Activated CD8-positive, alpha-beta T cell treated with anti-CD3 and anti-CD28 coated beads, Interleukin-2, amount 10 ng/mL, durations not matched to agents 7 days and 5 days (primary cell): ENCODE data around the gene MRFAP1L1. TPM values are rescaled to one million over a fixed set of nuclear protein-coding genes. Genes with fewer than 3 reads are reported as not detected.
"Not testable (repeated sequence)": the region's sequence is repeated elsewhere in the genome, so short reads cannot be mapped to it uniquely, and the experiment has no call there.

ENCODE experiments used
- ATAC-seq: fragments of 150-1000 bp; cut with Tn5 transposase; one replicate; pipeline ENCODE4 v1.10.0; 2021; ENCODE audit warnings: moderate library complexity
- CTCF ChIA-PET: fragments of 350-600 bp; sonication (Branson Sonifier 250); formaldehyde crosslinking; loops from one replicate; lab custom pipeline; 2021; ENCODE audit warnings: antibody characterized with exemption; lab: Charles Lee
- POLR2A ChIA-PET: fragments of 350-600 bp; sonication (Branson Sonifier 250); formaldehyde crosslinking; loops from one replicate; lab custom pipeline; 2021; ENCODE audit warnings: antibody characterized with exemption; lab: Charles Lee
- DNase-seq: peaks from one replicate; pipeline ENCODE4 v3.0.0-alpha.2; 2020
- H3K27ac Mint-ChIP-seq: one replicate; pipeline ENCODE4 v1.8.0; 2021; ENCODE audit warnings: mild to moderate bottlenecking, mixed read lengths
- H3K27me3 Mint-ChIP-seq: one replicate; pipeline ENCODE4 v1.8.0; 2021; ENCODE audit warnings: low read depth, mixed read lengths
- H3K36me3 Mint-ChIP-seq: one replicate; pipeline ENCODE4 v1.8.0; 2021; ENCODE audit warnings: low read depth, mixed read lengths
- H3K4me1 Mint-ChIP-seq: one replicate; pipeline ENCODE4 v1.8.0; 2021; ENCODE audit warnings: low read depth, mixed read lengths
- H3K4me3 Mint-ChIP-seq: one replicate; pipeline ENCODE4 v1.8.0; 2021; ENCODE audit warnings: mild to moderate bottlenecking, mixed read lengths
- H3K9me3 Mint-ChIP-seq: one replicate; pipeline ENCODE4 v1.8.0; 2022; ENCODE audit warnings: mixed read lengths; ENCODE audit not compliant: insufficient read depth
- total RNA-seq, 2 experiments: library from RNA; stranded (reverse); gene quantifications; one replicate each; pipeline ENCODE4 v1.2.3, GENCODE V29; 2021

Gene MRFAP1L1
- total RNA-seq = 10 to 100 TPM; 65.5 to 67.4 TPM

DNA sequence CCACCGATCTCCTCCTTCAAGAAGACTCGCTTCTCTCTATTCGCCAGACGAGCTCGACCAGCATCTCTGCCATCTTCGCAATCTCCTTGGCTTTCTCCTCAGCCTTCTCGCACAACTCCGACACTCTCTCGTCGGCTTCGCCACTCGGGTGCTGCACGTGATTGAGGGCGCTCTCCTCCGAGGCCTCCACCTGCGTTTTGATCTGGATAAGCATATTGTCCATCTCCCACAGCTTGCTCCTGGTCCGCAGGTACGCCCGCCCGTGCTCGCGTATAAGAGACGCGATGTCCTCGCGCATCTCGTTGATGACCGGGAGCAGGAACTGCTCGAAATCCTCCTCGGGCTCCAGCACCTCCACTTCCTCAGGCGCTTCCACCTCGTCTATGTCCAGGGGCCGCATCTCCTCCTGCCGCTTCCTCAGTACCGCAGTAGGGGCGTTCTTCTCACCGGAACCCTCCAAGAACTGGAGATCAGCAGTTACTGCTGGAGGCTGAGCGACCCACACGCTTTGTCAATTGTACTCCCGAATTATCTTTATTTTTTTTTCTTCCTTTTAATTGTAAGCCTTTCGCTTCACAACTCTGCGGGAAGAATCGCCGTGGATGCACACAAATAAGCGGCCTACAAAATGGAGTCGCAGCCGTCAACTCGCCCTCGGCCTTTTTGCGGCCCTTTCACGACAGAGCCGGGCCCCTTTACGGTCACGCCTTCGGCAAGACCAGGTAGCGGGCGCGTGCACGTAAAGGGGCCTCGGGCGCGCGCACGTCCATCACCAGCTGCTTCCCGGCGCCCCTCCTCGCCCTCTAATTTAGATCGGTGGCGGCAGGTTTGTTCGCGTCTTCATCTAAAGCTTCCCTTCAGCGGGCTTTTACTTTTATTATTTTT lies at the start of gene MRFAP1L1:
MRFAP1L1 (minus strand) TSS at position 636 of the 885 bp plus-strand sequence; CDS start at position 400, 236 bp downstream.
- H3K36me3 Mint-ChIP-seq = peaks cover 54% of the 10 kb centered on the region
- POLR2A ChIA-PET = interaction anchor here (0.6 to 7.7 kb wide), 9 partner anchors 15 to 200 kb away, joined by 3 to 73 read pairs (median 4); partner anchors contain the start of genes MRFAP1, S100P and TBC1D14

GRCh38 chr4:6758728-6759127 lies 49.1 kb upstream of the MRFAP1L1 start:
- CTCF ChIA-PET = interaction anchor here (1.0 to 2.0 kb wide), 3 partner anchors 16 to 115 kb away, joined by 3 to 7 read pairs (median 3); no protein-coding TSS in a partner anchor

More for the DNA sequence above, at the start of gene MRFAP1L1:
- Mint-ChIP-seq H3K4me3 (peak within 1 kb of the TSS; percentile 99), H3K27ac (peak within 1 kb of the TSS; percentile 95), H3K4me1 (peaks cover 51% of the 10 kb centered on the region), H3K27me3 (no peaks in the 10 kb centered on the region), H3K9me3 (peaks cover 10% of the 10 kb centered on the region)
- peak; percentile 98 for DNase-seq
- CTCF ChIA-PET = interaction anchor here (0.6 to 22.2 kb wide), 12 partner anchors 8 to 69 kb away, joined by 3 to 354 read pairs (median 6); partner anchors contain the start of genes BLOC1S4, MRFAP1 and S100P
- peak; percentile 84 for ATAC-seq

GRCh38 chr4:6756345-6756744 lies 46.7 kb upstream of the MRFAP1L1 start:
- H3K27ac Mint-ChIP-seq, DNase-seq, H3K9me3 Mint-ChIP-seq, H3K36me3 Mint-ChIP-seq, H3K27me3 Mint-ChIP-seq, H3K4me3 Mint-ChIP-seq, ATAC-seq: not testable (repeated sequence)
- POLR2A ChIA-PET = interaction anchor here (0.6 kb wide), 1 partner anchor 206 kb away, joined by 3 read pairs; no protein-coding TSS in a partner anchor
- CTCF ChIA-PET = interaction anchor here (0.6 kb wide), 1 partner anchor 40 kb away, joined by 3 read pairs; no protein-coding TSS in a partner anchor
- H3K4me1 Mint-ChIP-seq = peaks cover 11% of the 10 kb centered on the region

More at GRCh38 chr4:6758728-6759127, 49.1 kb upstream of the MRFAP1L1 start:
- Mint-ChIP-seq H3K4me1 (peaks cover 10% of the 10 kb centered on the region), H3K9me3 (no peaks in the 10 kb centered on the region), H3K36me3 (no peaks in the 10 kb centered on the region), H3K27me3 (no peaks in the 10 kb centered on the region), H3K4me3 (no peak overlapping the region), H3K27ac (no peak overlapping the region)
- no peak for DNase-seq
- POLR2A ChIA-PET = no interaction called here
- no peak for ATAC-seq

- ChIA-PET CTCF (interaction anchor here (0.8 kb wide), 1 partner anchor 29 kb away, joined by 3 read pairs; no protein-coding TSS in a partner anchor), POLR2A (no interaction called here)
- DNase-seq (no peak), ATAC-seq (no peak)
- H3K36me3 Mint-ChIP-seq = no peaks in the 10 kb centered on the region
- H3K4me3 Mint-ChIP-seq = no peak overlapping the region
- H3K27ac Mint-ChIP-seq = no peak overlapping the region
- peaks cover 15% of the 10 kb centered on the region for H3K4me1 Mint-ChIP-seq
- H3K27me3 Mint-ChIP-seq = no peaks in the 10 kb centered on the region
- no peaks in the 10 kb centered on the region for H3K9me3 Mint-ChIP-seq
These were observed 45.6 kb upstream of the MRFAP1L1 start for GRCh38 chr4:6755088-6755753.

- POLR2A ChIA-PET = no interaction called here
- ATAC-seq (no peak), DNase-seq (no peak)
- Mint-ChIP-seq H3K4me3 (no peak overlapping the region), H3K27ac (no peak overlapping the region), H3K27me3 (no peaks in the 10 kb centered on the region), H3K36me3 (no peaks in the 10 kb centered on the region), H3K4me1 (peaks cover 15% of the 10 kb centered on the region), H3K9me3 (no peaks in the 10 kb centered on the region)
- CTCF ChIA-PET = interaction anchor here (0.8 kb wide), 1 partner anchor 30 kb away, joined by 3 read pairs; no protein-coding TSS in a partner anchor
These were observed 44.9 kb upstream of the MRFAP1L1 start for GRCh38 chr4:6754481-6755087.

DNA sequence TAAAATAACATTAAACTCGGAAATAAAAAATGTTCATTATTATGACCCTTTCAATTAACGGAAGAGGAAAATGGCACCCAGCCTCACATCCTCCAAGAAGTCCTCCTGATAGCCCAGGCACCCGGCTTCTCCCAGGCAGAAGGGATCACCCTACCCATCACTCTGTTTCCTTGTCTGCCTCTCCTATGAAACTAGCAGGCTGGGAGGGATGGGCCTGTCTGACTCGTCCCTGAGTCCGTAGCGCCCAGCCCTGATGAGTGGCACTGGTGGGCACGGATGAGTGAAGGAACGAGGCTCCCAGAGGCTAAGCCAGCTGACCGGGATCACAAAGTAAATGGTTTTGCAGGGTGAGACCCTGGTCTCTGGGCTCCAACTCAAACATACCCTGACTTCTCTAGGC lies 44.2 kb upstream of the MRFAP1L1 start:
- no peak overlapping the region for H3K4me3 Mint-ChIP-seq
- H3K27me3 Mint-ChIP-seq = no peaks in the 10 kb centered on the region
- ChIA-PET CTCF (no interaction called here), POLR2A (no interaction called here)
- ATAC-seq (no peak), DNase-seq (no peak)
- no peaks in the 10 kb centered on the region for H3K9me3 Mint-ChIP-seq
- peaks cover 15% of the 10 kb centered on the region for H3K4me1 Mint-ChIP-seq
- H3K36me3 Mint-ChIP-seq = no peaks in the 10 kb centered on the region
- H3K27ac Mint-ChIP-seq = no peak overlapping the region

- ChIA-PET CTCF (no interaction called here), POLR2A (no interaction called here)
- ATAC-seq = no peak
- no peak for DNase-seq
- no peak overlapping the region for H3K27ac Mint-ChIP-seq
- no peaks in the 10 kb centered on the region for H3K9me3 Mint-ChIP-seq
- no peaks in the 10 kb centered on the region for H3K27me3 Mint-ChIP-seq
- no peak overlapping the region for H3K4me3 Mint-ChIP-seq
- H3K36me3 Mint-ChIP-seq = no peaks in the 10 kb centered on the region
- peaks cover 15% of the 10 kb centered on the region for H3K4me1 Mint-ChIP-seq
These were observed 43.5 kb upstream of the MRFAP1L1 start for GRCh38 chr4:6753103-6753560.

DNA sequence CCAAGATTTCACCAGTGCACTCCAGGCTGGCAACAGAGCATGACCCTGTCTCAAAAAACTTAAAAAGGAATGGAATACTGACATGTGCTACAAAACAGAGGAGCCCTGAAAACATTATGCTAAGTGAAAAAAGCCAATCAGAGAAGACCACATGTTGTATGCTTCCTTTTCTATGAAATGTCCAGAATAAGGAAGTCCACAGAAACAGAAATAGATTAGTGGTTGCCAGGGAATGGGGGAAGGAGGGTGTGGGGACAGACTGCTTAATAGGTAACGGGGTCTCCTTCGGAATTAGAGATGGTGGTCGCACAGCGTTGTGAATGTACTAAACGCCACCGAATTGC lies 42.8 kb upstream of the MRFAP1L1 start:
- ATAC-seq (no peak), DNase-seq (no peak)
- POLR2A ChIA-PET = no interaction called here
- Mint-ChIP-seq H3K27ac (peak overlapping the region; percentile 14), H3K9me3 (no peaks in the 10 kb centered on the region), H3K4me3 (no peak overlapping the region), H3K36me3 (no peaks in the 10 kb centered on the region), H3K4me1 (peaks cover 15% of the 10 kb centered on the region), H3K27me3 (no peaks in the 10 kb centered on the region)
- CTCF ChIA-PET = no interaction called here

DNA sequence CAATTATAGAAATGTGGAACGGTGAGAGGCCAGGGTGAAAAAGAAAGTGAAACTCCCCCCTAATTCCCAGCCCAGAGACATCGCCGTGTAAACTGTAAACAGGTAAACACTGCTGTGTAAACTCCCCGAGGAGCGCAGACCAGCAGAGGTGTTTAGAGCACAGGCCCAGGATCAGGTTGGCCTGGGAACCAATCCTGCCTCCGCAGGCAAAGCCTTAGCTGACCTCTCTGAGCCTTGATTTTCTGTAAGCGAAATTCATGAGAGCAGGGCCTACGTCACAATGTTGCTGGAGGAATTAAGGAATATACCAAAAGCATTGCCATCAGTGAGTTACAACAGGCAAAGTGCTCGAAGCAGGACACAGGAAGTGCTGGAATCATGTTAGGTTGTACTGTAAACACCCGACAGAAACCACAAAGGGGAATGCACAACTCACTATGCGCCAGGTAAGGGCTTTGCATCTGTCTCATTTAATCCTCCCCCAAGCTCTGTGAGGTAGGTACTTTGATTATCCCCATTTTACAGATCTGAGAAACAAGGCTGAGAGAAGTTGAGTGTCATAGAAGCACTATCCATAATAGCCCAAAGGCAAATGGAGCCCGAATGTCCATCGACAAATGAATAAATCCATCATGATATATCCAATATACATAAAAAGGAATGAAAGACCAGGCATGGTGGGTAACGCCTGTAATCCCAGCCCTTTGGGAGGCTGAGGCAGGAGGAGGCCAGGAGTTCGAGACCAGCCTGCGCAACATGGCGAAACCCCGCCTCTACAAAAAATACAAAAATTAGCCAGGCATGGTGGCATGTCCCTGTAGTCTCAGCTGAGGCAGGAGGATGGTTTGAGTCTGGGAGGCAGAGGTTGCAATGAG lies 42.2 kb upstream of the MRFAP1L1 start:
- H3K9me3 Mint-ChIP-seq = no peaks in the 10 kb centered on the region
- H3K36me3 Mint-ChIP-seq = no peaks in the 10 kb centered on the region
- H3K27me3 Mint-ChIP-seq = no peaks in the 10 kb centered on the region
- peak overlapping the region; percentile 73 for H3K4me3 Mint-ChIP-seq
- POLR2A ChIA-PET = no interaction called here
- peak overlapping the region; percentile 87 for H3K27ac Mint-ChIP-seq
- peak; percentile 86 for ATAC-seq
- H3K4me1 Mint-ChIP-seq = peaks cover 15% of the 10 kb centered on the region
- peak; percentile 44 for DNase-seq
- CTCF ChIA-PET = no interaction called here

DNA sequence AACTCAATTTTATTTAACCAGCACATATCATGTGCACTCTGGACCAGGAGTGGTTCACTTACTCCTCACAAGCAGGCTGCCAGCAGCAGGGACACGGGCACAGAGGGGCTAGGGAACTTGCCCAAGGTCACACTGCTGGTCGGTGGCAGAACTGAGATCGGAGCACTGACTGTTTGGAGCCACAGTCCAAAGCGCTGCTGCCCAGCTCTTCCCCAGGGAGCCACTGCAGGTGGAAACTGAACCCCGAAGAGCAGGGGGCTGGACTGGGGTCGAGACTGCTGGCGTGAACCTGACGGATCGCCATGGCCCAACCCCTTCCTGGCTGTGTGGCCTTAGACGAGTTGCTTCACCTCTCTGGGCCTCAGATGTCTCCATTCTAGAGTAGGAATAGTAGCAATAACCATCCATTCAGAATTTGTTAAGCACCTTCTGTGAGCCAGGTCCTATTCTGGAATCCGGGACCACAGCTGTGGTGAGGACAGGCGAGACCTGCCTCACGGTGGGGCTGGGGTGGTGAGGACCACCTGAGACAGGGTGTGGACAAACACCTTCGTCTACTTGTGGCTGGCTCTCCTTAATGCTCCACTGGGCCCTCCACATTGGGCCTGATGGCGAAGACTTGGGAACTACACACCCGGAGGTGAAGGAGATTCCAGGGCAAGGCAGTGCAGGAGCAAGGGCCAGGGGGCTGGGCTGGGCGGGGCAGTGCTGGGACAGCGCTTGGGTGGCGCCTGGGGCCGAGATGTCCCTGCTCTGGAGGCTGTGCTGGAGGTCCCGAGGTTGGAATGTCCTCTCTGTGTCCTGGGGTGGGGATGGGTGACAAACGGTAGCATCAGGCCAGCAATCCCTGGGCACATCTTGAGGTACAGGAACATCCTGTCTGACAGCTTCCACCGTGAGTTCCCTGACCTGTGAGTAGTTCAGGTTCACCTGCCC lies 40.9 kb upstream of the MRFAP1L1 start:
- ChIA-PET CTCF (no interaction called here), POLR2A (no interaction called here)
- Mint-ChIP-seq H3K4me3 (peak overlapping the region; percentile 73), H3K27me3 (no peaks in the 10 kb centered on the region), H3K9me3 (no peaks in the 10 kb centered on the region), H3K27ac (peak overlapping the region; percentile 87), H3K36me3 (no peaks in the 10 kb centered on the region), H3K4me1 (peaks cover 15% of the 10 kb centered on the region)
- DNase-seq (no peak), ATAC-seq (no peak)
